ENCODE results near the gene SLC7A5.

The SLC7A5 gene

GRCh38 chr16:87841340-87842208 lies 27.7 kb downstream of the SLC7A5 start:
- no peak for DNase-seq (ENCODE audit: low read depth in 1 of 2, low spot score in 1 of 2)
- H3K4me3 ChIP-seq (replicated peaks; ENCODE audit: insufficient read depth, low read length), result no peak overlapping the region
- TF ChIP-seq REST (IDR thresholded peaks at IDR 0.05; ENCODE audit: insufficient replicate concordance, low read depth) (no peak), POLR2AphosphoS5 (IDR thresholded peaks at IDR 0.05; ENCODE audit: low read depth) (no peak), GABPA (IDR thresholded peaks at IDR 0.05; ENCODE audit: low read depth) (no peak), CTCF (IDR thresholded peaks at IDR 0.05; ENCODE audit: insufficient read depth, low read length) (no peak), SPI1 (IDR thresholded peaks at IDR 0.05; ENCODE audit: borderline replicate concordance, low read depth) (no peak)
- H3K27ac ChIP-seq (replicated peaks), result no peak overlapping the region
- H3K27me3 ChIP-seq (ENCODE audit: insufficient read depth, poor library complexity, severe bottlenecking), result no peaks in the 10 kb centered on the region

- Histone ChIP-seq H3K27me3 (ENCODE audit: insufficient read depth, poor library complexity, severe bottlenecking) (no peaks in the 10 kb centered on the region), H3K27ac (replicated peaks) (no peak overlapping the region), H3K4me3 (replicated peaks; ENCODE audit: insufficient read depth, low read length) (no peak overlapping the region)
- no peak for TF ChIP-seq SPI1 (IDR thresholded peaks at IDR 0.05; ENCODE audit: borderline replicate concordance, low read depth)
- TF ChIP-seq REST (IDR thresholded peaks at IDR 0.05; ENCODE audit: insufficient replicate concordance, low read depth), result no peak
- no peak for TF ChIP-seq GABPA (IDR thresholded peaks at IDR 0.05; ENCODE audit: low read depth)
- no peak for TF ChIP-seq POLR2AphosphoS5 (IDR thresholded peaks at IDR 0.05; ENCODE audit: low read depth)
- no peak for TF ChIP-seq CTCF (IDR thresholded peaks at IDR 0.05; ENCODE audit: insufficient read depth, low read length)
- no peak for DNase-seq (ENCODE audit: low read depth in 1 of 2, low spot score in 1 of 2)
These were observed 28.9 kb downstream of the SLC7A5 start for GRCh38 chr16:87840271-87840978.

GRCh38 chr16:87839542-87840270 lies 29.6 kb downstream of the SLC7A5 start:
- no peak overlapping the region for H3K4me3 ChIP-seq (replicated peaks; ENCODE audit: insufficient read depth, low read length)
- H3K27me3 ChIP-seq (ENCODE audit: insufficient read depth, poor library complexity, severe bottlenecking), result no peaks in the 10 kb centered on the region
- no peak for DNase-seq (ENCODE audit: low read depth in 1 of 2, low spot score in 1 of 2)
- TF ChIP-seq REST (IDR thresholded peaks at IDR 0.05; ENCODE audit: insufficient replicate concordance, low read depth), result no peak
- no peak for TF ChIP-seq SPI1 (IDR thresholded peaks at IDR 0.05; ENCODE audit: borderline replicate concordance, low read depth)
- TF ChIP-seq GABPA (IDR thresholded peaks at IDR 0.05; ENCODE audit: low read depth), result no peak
- no peak for TF ChIP-seq CTCF (IDR thresholded peaks at IDR 0.05; ENCODE audit: insufficient read depth, low read length)
- TF ChIP-seq POLR2AphosphoS5 (IDR thresholded peaks at IDR 0.05; ENCODE audit: low read depth), result no peak
- H3K27ac ChIP-seq (replicated peaks), result no peak overlapping the region

Measured in HL-60 (cell line).